ENCODE measurements around the gene NRF1. TPM values are rescaled to one million over a fixed set of nuclear protein-coding genes. Genes with fewer than 3 reads are reported as not detected.

Gene NRF1
- total RNA-seq, 1 donor from 2014 or later: 12.9 TPM

DNA sequence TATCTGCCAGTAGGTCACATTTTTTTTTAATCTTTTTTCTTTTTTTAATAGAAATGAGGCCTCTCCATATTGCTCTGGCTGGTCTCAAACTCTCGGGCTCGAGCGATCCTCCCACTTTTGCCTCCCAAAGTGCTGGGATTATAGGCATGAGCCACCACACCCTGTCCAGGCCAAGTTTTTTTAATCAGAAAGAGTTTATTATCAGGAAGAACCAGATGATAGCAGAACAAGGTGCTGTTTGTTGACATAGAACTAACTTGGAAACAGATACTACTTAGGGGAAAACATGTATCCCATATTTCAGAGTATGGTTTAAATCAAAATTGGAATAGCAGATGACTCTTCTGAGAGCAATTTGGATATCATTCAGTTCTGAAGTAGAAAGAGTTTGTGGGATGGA, 118.6 kb downstream of the NRF1 start:
- DNase-seq (ENCODE audit: low read depth in 2 of 2): no peak

DNA sequence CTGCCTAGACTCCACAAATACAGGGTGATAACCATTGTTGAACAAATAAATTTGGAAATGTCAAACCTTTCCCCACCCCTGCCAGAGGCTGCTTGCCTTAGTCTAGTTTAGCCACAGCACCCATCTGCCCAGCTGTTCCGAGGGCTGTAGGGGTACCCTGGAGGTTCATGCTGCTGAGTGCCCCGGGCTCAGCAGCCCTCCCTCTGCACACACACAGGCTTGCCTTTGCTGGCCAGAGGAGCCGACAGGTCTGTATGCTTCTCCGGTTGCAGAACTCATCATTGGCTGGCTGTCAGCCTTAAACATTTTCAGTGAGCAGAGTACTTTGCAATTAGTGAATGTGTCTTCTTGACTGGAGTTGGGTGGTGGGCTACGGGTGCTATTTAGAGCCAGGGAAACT, 122.9 kb downstream of the NRF1 start:
- no peak for DNase-seq (ENCODE audit: low read depth in 2 of 2)

DNA sequence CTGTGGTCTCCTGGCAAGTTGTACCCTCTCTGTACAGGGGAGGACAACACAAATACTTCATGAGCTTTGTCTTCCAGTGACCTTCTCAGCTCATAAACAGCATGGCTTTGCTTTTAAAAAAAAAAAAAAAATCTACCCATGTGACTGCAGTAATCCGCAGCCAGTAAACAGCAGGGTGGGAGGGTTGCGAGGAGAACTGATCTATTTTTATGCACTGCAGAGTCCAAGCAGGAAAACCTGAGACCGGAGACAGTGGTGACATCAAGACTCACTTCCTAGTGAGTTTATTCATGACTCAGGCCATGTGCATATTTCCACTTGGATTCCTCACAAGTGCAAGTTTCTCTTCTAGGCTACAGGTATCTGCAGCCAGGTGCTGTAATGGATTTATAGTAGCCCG, 127.9 kb downstream of the NRF1 start:
- peak; percentile 74 to 93 for DNase-seq (ENCODE audit: low read depth in 2 of 2)

DNA sequence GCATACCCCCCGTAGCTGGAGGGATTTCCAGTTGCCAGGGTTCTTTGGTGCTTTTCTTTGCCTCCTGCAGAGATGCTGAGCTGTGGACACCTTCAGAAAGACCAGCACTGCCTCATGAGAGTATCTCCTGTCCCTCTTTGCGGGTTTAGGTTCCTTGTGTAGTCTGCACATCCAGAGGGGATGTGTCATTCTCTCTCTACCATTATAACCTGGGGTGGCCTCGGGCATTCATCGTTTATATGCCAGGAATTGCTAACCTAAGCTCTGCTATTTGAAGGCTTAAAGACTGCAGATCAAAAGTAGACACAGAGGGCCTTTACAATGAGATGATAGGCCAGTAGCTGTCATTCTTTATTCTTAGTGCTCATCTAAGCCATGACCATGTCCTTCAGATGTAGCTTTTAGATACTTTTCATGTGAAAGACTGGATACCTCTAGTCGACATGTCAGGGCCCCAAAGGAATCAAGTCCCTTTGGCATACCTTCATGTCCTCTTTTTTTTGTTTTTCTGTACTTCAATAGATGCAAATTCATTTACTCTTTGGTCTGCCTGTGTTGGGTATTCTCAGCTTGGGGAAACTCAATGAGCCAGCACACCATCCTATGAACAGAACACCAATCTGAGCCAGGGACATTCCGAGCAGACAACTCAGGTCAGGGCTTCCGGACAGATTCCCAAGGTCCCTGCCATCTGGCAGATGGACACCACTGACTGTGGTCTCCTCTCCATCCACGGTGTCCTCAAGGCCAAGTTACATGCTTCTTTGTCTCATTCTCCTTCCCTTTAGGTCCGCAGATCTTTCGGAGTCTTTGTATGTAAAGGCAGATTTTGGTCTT, 129.3 kb downstream of the NRF1 start:
- DNase-seq (ENCODE audit: low read depth in 2 of 2): no peak

DNA sequence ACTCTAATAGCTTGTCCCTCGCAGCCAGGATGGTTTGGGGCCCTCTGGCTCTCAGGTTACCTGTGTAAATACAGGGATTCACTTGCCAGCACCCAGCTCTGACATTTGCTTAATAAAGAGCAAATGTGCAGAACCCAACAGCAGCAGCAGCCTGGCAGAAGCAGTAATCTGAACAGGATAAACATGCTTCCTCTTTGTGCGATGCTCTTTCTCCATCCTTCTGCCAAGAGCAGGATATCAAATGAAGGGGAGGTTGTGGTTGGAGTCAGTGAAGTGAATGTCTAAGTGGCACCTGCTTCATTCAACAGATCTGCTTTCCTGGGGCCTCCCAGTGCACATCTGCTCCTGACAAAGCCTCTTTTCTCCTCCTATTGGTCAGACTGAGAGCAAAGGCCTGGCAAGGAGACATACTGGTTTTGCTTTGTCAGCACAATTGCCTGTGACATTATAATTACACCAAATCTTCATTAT, 130.3 kb downstream of the NRF1 start:
- peak; percentile 5 to 27 for DNase-seq (ENCODE audit: low read depth in 2 of 2)

DNA sequence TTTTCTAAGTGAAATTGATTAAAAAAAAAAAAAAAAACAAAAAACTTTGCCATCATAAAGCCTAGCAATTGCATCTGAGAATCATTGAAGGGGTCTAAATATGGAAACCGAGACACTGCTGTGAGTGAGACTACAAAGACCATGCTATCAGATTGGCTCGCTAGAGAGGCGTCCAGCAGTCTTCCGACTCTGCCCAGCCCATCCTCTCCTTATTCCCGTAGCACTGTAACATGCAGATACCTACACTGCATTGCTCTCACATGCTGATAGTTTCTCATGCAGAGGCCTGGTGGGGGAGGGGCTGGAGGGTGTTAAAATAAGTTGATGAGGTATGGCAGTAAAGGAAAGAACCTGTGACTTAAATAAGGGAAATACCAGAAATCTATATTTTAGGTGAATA, 130.7 kb downstream of the NRF1 start:
- no peak for DNase-seq (ENCODE audit: low read depth in 2 of 2)

DNA sequence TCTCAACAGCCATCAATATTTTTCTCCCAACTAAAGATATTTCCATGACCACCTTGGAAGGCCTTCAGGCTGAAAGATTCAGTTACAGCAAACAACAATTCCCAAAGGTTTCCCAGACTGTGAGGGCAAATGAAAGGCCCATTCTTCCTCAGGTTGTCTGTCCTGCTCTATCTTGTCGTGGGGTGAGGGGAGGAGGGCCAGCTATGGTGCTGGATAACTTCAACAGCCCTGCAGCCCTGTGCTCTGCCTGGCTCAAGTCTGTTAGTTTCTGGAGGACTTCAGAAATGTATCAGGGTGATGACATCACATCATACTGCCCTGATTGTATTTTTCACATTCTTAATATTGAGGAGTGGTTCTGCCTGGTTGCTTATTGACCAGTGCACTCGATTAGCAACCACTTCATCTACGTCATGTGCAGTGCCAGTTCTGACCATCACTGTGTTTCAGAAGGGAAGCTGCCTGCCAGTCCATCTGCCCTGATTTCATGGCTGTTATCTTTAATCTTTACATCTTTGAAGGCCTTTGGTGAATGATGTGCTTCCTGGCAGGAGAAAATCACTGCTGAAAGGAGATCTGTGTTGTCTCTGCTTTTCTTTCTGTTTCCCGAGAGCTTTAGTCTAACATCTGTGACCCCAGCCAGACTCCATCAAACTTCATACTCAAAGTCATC, 135.5 kb downstream of the NRF1 start:
- no peak for DNase-seq (ENCODE audit: low read depth in 2 of 2)

DNA sequence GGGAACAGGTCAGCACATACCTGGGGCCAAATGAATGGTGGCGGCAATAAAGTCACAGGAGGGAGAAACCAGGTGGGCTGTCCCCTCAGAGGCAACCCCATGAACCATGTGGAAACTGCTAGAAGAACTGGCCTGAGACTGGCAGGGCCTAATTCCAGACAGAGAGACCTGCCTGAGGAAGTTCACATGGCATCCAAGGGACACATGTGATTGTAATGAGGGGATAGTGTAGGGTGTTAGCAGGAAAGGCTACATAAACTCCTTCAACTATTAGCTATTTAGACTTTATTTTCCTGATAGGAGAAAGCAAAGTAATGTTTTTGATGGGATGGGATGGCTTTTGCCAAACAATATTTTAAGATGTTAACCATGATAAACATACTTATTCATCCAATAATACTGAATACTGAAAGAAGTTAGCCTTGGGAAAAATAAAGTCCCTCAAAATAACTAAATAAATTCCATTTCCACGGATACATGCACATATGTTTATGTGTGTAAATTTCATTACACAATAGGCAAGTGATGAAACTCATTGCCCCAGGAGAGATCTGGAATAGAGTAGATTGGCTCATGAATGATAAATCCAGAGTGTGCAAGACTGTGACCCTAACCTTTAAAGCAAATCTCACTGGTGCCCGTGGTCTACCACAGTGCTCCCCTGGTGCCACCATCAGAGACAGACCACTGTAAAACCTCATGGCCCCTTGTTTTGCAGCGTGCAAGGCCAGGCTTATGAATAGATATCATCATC, 137.0 kb downstream of the NRF1 start:
- DNase-seq (ENCODE audit: low read depth in 2 of 2): no peak

DNA sequence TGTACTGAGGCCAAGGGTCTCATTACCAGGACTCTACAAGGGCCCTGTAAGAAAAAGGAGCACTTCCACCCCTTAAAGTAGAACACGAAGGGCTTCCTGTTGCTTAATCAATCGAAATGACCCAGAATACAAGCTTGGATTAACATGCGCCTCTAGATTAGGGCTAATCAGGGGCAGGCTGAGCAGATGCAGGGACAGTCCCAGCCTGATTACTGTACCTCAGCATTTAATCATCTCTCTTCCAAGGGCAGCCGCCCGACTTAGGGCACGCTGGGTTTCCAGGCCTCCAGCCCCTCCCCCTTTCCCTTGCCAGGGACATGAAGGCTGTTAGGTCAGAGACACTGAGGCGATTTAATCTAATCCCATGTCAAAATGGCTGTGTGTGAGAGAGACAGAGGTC, 138.6 kb downstream of the NRF1 start:
- DNase-seq (ENCODE audit: low read depth in 2 of 2): no peak

DNA sequence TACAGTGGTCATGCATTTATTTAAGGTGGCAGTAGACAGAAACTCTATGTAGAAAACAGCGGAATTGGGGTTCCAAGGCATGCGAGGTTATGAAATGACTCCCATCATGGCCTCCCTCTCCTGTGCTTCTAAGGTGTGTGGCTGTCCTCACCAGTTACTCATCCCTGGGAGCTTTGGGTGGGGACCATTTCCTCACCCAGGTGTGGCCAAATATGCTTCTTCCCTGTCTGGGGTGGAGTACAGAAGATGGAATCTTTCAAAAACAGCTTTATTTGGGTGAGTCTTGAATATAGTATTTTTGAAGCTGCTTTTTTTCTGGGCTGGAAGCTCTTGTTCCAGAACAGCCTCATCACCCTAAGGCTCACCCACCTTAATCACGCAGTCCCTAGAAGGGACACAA, 139.0 kb downstream of the NRF1 start:
- no peak for DNase-seq (ENCODE audit: low read depth in 2 of 2)

DNA sequence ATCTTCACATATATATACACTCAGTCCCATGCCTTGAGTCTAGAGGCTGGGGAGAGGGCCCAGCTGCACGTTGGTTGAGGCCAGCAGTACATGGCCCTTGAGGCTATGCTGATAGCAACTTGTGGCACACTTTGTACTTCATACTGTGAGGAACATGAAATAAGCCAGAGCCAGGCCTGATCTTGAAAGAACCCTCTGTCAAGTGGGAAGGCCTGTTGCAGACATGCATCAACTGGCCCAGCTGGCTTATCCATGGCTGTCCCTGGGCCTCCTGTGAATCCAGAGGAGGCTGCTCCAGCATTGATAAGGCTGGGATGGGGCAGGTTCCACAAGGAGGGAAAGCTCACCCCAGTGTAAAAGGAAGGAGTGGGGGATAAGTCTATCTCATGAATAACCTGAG, 140.4 kb downstream of the NRF1 start:
- no peak for DNase-seq (ENCODE audit: low read depth in 2 of 2)

DNA sequence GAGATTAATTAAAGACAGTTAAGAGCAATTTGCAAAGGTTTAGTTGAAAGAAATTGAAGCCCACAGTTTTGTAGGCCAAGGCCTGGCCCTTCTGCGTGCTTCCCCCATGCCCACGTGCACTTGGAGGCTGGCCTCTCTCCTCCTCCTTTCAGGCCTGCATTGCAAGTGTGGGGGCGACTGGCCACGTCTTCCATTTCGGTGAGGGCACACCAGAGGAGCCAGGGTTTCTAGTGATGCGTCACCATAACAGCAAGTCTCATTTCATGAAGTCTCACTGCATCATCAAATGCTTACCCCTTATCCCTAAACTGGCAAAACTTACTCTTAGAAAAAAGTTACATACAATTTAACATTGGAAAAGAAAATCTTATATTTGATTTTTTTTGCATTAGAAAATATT, 141.2 kb downstream of the NRF1 start:
- no peak for DNase-seq (ENCODE audit: low read depth in 2 of 2)

DNA sequence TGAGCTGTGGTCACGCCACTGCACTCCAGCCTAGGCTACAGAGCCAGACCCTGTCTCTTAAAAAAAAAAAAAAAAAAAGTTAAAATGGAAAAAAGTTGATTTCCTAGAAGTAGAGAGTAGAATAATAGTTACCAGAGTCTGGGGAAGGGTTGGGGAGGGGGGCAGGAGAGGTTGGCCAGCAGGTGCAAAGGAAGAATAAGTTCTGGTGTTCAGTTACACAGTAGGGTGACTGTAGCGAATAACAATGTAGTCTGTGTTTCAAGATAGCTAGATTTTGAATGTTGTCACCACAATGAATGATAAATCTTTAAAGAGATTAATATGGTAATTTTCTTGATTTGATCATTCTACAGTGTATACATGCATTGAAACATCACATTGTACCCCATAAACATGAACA, 142.9 kb downstream of the NRF1 start:
- DNase-seq (ENCODE audit: low read depth in 2 of 2): no peak

DNA sequence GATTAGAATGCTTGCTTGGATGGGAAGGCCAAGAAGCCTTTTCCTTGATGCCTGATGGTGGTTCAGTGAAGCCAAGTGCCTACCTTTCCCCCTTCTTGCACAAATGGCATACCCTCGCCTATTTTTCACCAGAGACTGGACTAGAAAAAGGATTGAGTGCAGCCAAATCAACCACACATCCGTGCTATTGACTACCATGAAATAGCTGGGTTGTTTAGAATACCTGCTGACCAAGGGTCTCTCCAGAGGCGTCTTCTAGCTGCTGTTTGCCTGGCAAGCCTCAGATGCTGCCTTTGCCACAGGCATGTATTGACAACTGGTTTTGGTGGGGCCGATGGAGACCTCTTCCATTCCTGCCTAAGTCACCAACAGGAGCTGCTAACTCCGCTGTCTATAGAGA, 146.5 kb downstream of the NRF1 start:
- DNase-seq (ENCODE audit: low read depth in 2 of 2): no peak

DNA sequence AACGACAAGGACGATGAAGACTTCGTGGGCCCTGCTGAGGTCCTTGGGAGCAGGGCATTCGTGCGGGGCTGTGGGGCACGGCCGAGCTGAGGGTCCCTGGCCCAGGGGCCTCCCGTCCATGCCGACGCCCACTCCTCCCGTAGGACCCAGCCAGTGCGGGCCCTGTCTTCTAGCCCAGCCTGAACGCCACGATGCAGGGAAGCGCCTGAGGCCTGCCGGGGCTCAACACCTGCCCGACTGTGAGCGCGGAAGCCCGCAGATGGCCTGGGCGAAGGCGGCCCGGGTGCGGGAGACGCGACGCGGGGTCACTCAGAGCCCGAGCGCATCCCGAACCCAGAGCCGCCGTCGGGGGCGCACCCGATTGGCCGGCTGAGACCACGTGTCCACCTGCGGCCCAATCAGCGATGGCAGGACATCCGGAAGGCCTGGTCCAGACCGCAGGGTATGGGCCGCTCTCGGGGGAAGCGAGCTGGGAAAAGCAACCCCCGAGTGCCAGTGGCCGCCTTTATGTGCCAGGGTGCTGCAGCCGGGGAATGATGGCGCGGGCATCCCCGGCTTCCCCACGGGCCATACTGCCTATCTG, 151.0 kb downstream of the NRF1 start:
- DNase-seq (ENCODE audit: low read depth in 2 of 2): no peak

DNA sequence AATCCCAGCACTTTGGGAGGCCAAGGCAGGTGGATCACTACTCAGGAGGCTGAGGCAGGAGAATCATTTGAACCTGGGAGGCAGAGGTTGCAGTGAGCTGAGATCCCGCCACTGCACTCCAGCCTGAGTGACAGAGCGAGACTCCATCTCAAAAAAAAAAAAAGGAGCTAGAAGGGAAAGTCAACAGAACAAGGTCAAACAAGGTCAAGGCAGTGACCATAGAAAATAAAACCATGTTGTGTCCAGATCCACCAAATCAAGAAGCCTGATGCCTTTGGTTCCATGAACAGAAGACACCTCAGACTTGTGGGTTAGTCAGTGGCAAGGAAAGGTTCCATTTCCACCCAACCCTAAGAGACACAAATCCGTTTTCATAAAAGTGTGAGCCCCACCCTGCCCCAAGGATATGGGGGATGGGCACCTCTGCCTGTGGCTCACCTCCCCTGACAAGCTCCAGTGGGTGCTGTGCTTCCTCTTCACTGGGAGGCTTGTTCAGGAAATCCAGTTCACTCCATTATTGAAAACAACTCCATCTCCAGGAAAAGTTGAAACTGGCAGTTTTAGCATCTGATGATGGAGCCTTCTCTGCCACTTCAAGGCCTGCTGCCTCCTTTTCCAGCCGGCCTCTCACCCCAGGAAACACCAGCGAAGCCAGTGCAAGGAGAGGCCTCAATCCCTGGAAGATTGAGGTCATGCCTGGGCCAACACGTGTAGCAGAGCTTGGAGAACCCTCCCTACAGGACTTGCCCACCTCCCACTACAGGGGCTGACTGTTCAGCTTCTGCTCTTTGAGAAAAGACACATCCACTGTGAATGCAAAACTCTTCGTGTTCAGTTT, 152.9 kb downstream of the NRF1 start:
- DNase-seq (ENCODE audit: low read depth in 2 of 2): no peak

DNA sequence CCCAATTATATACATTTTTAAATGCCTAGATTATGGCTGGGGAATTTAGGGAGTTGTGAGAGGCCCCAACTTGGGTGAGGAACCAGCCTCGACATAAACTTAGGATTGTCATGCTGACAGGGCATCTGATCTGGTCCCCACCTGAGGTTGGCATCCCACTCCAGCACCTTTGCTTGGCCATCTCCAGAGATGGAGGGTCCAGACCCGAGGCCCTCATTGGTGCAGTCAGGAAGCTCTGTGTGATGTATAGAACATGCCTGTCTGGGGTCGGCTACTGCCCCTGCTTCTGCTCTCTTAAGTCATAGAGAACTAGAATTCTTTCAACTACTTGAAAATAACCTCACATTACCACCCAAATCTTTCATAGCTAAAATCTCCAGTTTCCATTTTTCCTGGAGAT, 153.8 kb downstream of the NRF1 start:
- DNase-seq (ENCODE audit: low read depth in 2 of 2): no peak

DNA sequence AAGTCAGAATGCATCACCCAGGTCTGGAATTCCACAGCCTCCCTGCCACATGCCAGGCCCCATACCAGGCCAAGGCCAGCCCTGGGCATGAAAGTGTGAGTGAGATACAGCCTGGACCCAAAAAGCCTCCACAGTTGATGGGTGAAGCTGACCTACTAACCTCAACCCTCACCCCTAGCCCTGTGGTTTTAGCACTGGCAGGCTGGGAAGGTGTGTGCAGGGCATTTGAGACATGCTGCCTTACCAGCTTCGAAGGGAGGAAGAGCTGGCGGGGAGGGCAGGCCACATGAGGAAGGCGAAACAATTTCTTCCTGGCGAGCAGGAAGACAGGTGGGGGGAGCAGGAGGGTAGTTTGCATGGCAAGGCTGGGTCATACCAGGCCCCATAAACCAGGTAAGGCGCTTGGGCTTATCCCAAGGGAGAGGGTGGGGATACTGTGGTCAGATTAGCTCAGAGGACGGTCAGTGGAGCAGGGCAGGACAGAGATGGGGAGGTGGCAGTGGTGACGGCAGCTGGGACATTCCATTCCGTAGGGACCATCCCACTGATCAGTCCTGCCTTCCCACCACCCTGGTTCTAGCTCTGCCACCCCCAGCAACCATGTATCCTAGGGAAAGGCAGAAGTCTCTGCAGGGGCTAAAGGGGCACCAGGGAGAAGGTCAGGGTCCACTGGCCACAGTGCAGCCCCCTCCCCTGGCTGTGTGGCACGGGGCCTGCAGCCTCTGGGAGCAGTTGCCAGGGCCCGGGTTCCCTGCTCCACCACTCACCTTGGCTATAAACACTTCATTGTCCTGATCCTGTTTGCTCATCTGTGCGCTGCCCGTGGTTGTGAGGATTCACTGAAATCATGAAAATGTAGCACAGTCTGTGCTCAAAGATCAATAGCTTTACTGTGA, 155.8 kb downstream of the NRF1 start:
- DNase-seq (ENCODE audit: low read depth in 2 of 2): no peak

DNA sequence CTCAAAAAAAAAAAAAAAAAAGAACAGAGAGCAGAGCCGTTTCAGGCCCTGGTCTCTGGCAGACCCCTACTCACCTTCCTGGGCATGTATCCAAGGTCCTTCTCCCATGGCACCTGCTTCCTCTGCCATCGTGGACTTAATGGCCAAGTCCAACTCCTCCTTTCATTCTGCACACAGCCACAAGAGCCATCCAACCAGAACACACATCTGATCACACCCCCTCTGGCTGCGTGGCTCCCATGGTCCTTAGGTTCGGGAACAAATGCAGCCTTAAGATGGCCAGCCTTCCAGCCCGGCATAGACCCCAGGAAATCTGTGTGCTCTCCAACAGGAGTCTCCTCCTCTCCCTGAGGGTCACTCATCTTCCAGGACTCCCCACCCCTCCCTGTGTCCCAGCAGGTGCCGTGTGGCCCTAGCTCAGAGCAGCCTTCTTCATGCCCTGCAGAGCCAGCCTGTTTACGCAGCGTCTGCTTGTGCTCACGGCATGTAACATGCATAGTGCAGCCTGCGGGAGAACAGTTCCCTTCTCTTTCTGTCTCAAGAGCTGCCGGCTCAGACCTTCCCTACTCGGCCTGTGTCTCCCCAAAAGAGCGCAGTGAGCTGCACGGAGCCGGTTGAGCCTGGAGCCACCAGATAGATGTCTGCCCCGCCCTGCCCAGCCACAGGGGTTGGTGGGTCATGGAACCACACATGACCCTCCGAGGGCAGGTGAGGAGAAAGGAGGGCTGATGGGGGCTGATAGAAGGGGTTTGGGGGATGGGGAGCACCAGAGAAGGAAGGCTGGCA, 157.3 kb downstream of the NRF1 start:
- DNase-seq (ENCODE audit: low read depth in 2 of 2): no peak
